IMR-90 (cell line): ENCODE measurements around the gene NOXO1. TPM values are rescaled to one million over a fixed set of nuclear protein-coding genes. Genes with fewer than 3 reads are reported as not detected.

Source experiments
- ATAC-seq: fragments of 200-7000 bp; cut with Tn5 transposase; 2 replicates; pipeline ENCODE4 v1.9.1; 2020; ENCODE audit warnings: low read depth, mild to moderate bottlenecking, moderate library complexity
- BruUV-seq: library from RNA; stranded (reverse); fragments of 400-500 nt; replicated peaks from 2 replicates; lab custom pipeline; 2021; lab: Mats Ljungman, UMichigan
- CTCF ChIA-PET: fragments of 300-600 bp; formaldehyde crosslinking; extraction: SDS; loops from one replicate; lab custom pipeline; 2021; ENCODE audit warnings: antibody characterized with exemption; lab: Yijun Ruan, JAX
- POLR2A ChIA-PET: fragments of 300-600 bp; sonication (Branson Sonifier 250); formaldehyde crosslinking; loops from one replicate; lab custom pipeline; 2022; ENCODE audit warnings: antibody characterized with exemption; ENCODE audit not compliant: unreplicated experiment; lab: Charles Lee
- DNase-seq: peaks from one replicate; pipeline ENCODE4 v3.0.0; 2013
- H2AFZ ChIP-seq: replicated peaks from 2 replicates; pipeline ENCODE3; 2013; ENCODE audit warnings: low read length, mild to moderate bottlenecking; ENCODE audit not compliant: poor library complexity
- H2AK5ac ChIP-seq: 2 replicates; pipeline ENCODE4 v1.6.1; 2013; ENCODE audit warnings: low read depth, low read length, inconsistent platforms
- H2AK9ac ChIP-seq: replicated peaks from 2 replicates; pipeline ENCODE3; 2013; ENCODE audit warnings: mild to moderate bottlenecking, low read depth, low read length, moderate library complexity; ENCODE audit not compliant: poor library complexity
- H2BK120ac ChIP-seq: 2 replicates; pipeline ENCODE4 v1.6.1; 2013; ENCODE audit warnings: low read depth, low read length, inconsistent platforms
- H2BK15ac ChIP-seq: 3 replicates; pipeline ENCODE4 v1.6.1; 2013; ENCODE audit warnings: low read depth, low read length, inconsistent platforms
- H2BK20ac ChIP-seq: 2 replicates; pipeline ENCODE4 v1.6.1; 2013; ENCODE audit warnings: low read depth, mild to moderate bottlenecking, inconsistent platforms, low read length, moderate library complexity
- H2BK5ac ChIP-seq: 2 replicates; pipeline ENCODE4 v1.6.1; 2013; ENCODE audit warnings: mild to moderate bottlenecking, low read depth, low read length, inconsistent platforms; ENCODE audit not compliant: poor library complexity, severe bottlenecking
- H3K14ac ChIP-seq: replicated peaks from 2 replicates; pipeline ENCODE4 v1.6.1; 2013; ENCODE audit warnings: low read depth, low read length, inconsistent platforms
- H3K18ac ChIP-seq: 2 replicates; pipeline ENCODE4 v1.6.1; 2013; ENCODE audit warnings: low read depth, low read length, control low read depth
- H3K23ac ChIP-seq: 2 replicates; pipeline ENCODE4 v1.6.1; 2013; ENCODE audit warnings: low read depth, low read length, inconsistent platforms
- H3K27ac ChIP-seq: 2 replicates; pipeline ENCODE4 v1.5.1; 2013; ENCODE audit warnings: mild to moderate bottlenecking, control low read depth, low read length; ENCODE audit not compliant: insufficient read depth
- H3K27me3 ChIP-seq: 2 replicates; pipeline ENCODE4 v1.6.1; 2013; ENCODE audit warnings: low read length; ENCODE audit not compliant: control insufficient read depth, insufficient read depth
- H3K36me3 ChIP-seq: 2 replicates; pipeline ENCODE4 v1.6.1; 2013; ENCODE audit warnings: low read length, mixed read lengths; ENCODE audit not compliant: control insufficient read depth, insufficient read depth
- H3K4ac ChIP-seq: 2 replicates; pipeline ENCODE4 v1.6.1; 2013; ENCODE audit warnings: low read depth, low read length, inconsistent platforms
- H3K4me1 ChIP-seq: 2 replicates; pipeline ENCODE4 v1.6.1; 2013; ENCODE audit warnings: low read length, mixed read lengths; ENCODE audit not compliant: control insufficient read depth, insufficient read depth
- H3K4me2 ChIP-seq: 2 replicates; pipeline ENCODE4 v1.6.1; 2013; ENCODE audit warnings: low read depth, mild to moderate bottlenecking, control low read depth, low read length, moderate library complexity
- H3K4me3 ChIP-seq: 2 replicates; pipeline ENCODE4 v1.5.1; 2013; ENCODE audit warnings: low read depth, mild to moderate bottlenecking, control low read depth, low read length, moderate library complexity; ENCODE audit not compliant: insufficient read depth
- H3K56ac ChIP-seq: 2 replicates; pipeline ENCODE4 v1.6.1; 2013; ENCODE audit warnings: low read length, inconsistent platforms; ENCODE audit not compliant: insufficient read depth; ENCODE audit errors: extremely low read depth
- H3K79me1 ChIP-seq, 2 experiments: 2 replicates each; pipeline ENCODE4 v1.6.1; 2013; ENCODE audit warnings: low read length in 2 of 2, inconsistent platforms in 1 of 2, low read depth in 1 of 2
- H3K9ac ChIP-seq: 2 replicates; pipeline ENCODE4 v1.6.1; 2013; ENCODE audit warnings: low read depth, low read length, control low read depth
- H3K9me1 ChIP-seq: 2 replicates; pipeline ENCODE4 v1.6.1; 2013; ENCODE audit warnings: low read length, inconsistent platforms; ENCODE audit not compliant: insufficient read depth
- H3K9me3 ChIP-seq: 2 replicates; pipeline ENCODE4 v1.6.1; 2013; ENCODE audit warnings: low read length; ENCODE audit not compliant: control insufficient read depth, insufficient read depth
- H4K20me1 ChIP-seq: 2 replicates; pipeline ENCODE4 v1.6.1; 2013; ENCODE audit warnings: low read length, inconsistent platforms; ENCODE audit not compliant: insufficient read depth
- H4K5ac ChIP-seq: 2 replicates; pipeline ENCODE4 v1.6.1; 2013; ENCODE audit warnings: mild to moderate bottlenecking, low read depth, low read length, control low read depth
- H4K8ac ChIP-seq, 2 experiments: 2 replicates each; pipeline ENCODE4 v1.6.1; 2013; ENCODE audit warnings: low read depth in 2 of 2, low read length in 2 of 2, control low read depth in 1 of 2, inconsistent platforms in 1 of 2
- H4K91ac ChIP-seq: 2 replicates; pipeline ENCODE4 v1.6.1; 2013; ENCODE audit warnings: low read depth, low read length, inconsistent platforms; ENCODE audit not compliant: insufficient read depth
- BHLHE40 ChIP-seq: fragments of 150-350 bp; IDR thresholded peaks from 2 replicates; pipeline ENCODE4 v1.6.1; 2016; ENCODE audit warnings: mild to moderate bottlenecking, low read depth, low read length
- CEBPB ChIP-seq: IDR thresholded peaks from 2 replicates; pipeline ENCODE4 v1.6.1; 2012; ENCODE audit warnings: low read depth, low read length, improper control_type of control experiment
- CHD1 ChIP-seq: IDR thresholded peaks from 2 replicates; pipeline ENCODE4 v1.6.1; 2012; ENCODE audit warnings: low read depth, low read length, improper control_type of control experiment
- MAFK ChIP-seq: IDR thresholded peaks from 2 replicates; pipeline ENCODE4 v1.6.1; 2012; ENCODE audit warnings: low read depth, low read length, improper control_type of control experiment
- MAZ ChIP-seq: IDR thresholded peaks from 2 replicates; pipeline ENCODE4 v1.6.1; 2012; ENCODE audit warnings: low read depth, mild to moderate bottlenecking, low read length, improper control_type of control experiment, moderate library complexity, borderline replicate concordance
- MXI1 ChIP-seq: IDR thresholded peaks from 2 replicates; pipeline ENCODE4 v1.6.1; 2012; ENCODE audit warnings: low read depth, mild to moderate bottlenecking, low read length, moderate library complexity, borderline replicate concordance
- NFE2L2 ChIP-seq: fragments of 150-350 bp; IDR thresholded peaks from 2 replicates; pipeline ENCODE4 v1.6.1; 2016; ENCODE audit warnings: low read depth, mild to moderate bottlenecking, low read length
- POLR2A ChIP-seq: IDR thresholded peaks from 2 replicates; pipeline ENCODE4 v1.6.1; 2012; ENCODE audit warnings: mild to moderate bottlenecking, low read depth, low read length
- RAD21 ChIP-seq: IDR thresholded peaks from 2 replicates; pipeline ENCODE4 v1.6.1; 2012; ENCODE audit warnings: low read length, improper control_type of control experiment
- RCOR1 ChIP-seq: IDR thresholded peaks from 2 replicates; pipeline ENCODE4 v1.6.1; 2012; ENCODE audit warnings: mild to moderate bottlenecking, low read length, improper control_type of control experiment; ENCODE audit not compliant: insufficient replicate concordance
- SMC3 ChIP-seq: fragments of 150-350 bp; IDR thresholded peaks from 2 replicates; pipeline ENCODE4 v1.6.1; 2016; ENCODE audit warnings: low read depth, mild to moderate bottlenecking, antibody characterized with exemption, low read length, moderate library complexity
- USF2 ChIP-seq: fragments of 150-350 bp; IDR thresholded peaks from 2 replicates; pipeline ENCODE4 v1.6.1; 2017; ENCODE audit warnings: mild to moderate bottlenecking, antibody characterized with exemption, low read length, low read depth
- WGBS, 2 experiments: methylation state at CpG; one replicate each; pipeline versions ENCODE4 v1.1.5 to v1.1.7; 2013; ENCODE audit warnings: missing lambda C conversion rate in 2 of 2; ENCODE audit not compliant: insufficient read length in 1 of 2; ENCODE audit errors: extremely low coverage in 2 of 2; 5-methylcytosine and 5-hydroxymethylcytosine counted together
- dilution Hi-C: fragments of 300-500 bp; cut with HindIII; formaldehyde crosslinking; loops from one replicate; pipeline ENCODE4 v1.14.3; 2018; ENCODE audit warnings: low sequenced_read_pairs; ENCODE audit not compliant: unreplicated experiment
- in situ Hi-C: fragments of 300-500 bp; cut with MboI; formaldehyde crosslinking; loops from 3 replicates; pipeline ENCODE4 v1.14.3; 2019; ENCODE audit warnings: low sequenced_read_pairs, inconsistent platforms, mixed read lengths
- intact Hi-C: fragments of 100-400 bp; cut with micrococcal nuclease; formaldehyde crosslinking; loops from 2 replicates; pipeline ENCODE4 v1.10.0; 2022
- polyA plus RNA-seq, 3 experiments: library from polyadenylated mRNA; depleted of rRNA; stranded (reverse); fragments of >200 nt; gene quantifications; 2 replicates each; pipeline ENCODE4 v1.2.3, GENCODE V29; 2012; ENCODE audit warnings: low replicate concordance in 1 of 3
- total RNA-seq: library from RNA; depleted of rRNA; stranded (reverse); fragments of >200 nt; gene quantifications from 2 replicates; pipeline ENCODE4 v1.2.3, GENCODE V29; 2012
- TF ChIP-seq, protein P1 (sequence below): fragments of 150-350 bp; IDR thresholded peaks from 2 replicates; pipeline ENCODE4 v1.6.1; 2016; ENCODE audit warnings: low read depth, mild to moderate bottlenecking, low read length, moderate library complexity, borderline replicate concordance

NOXO1 gene
- total and polyA plus RNA-seq, 2 of the 4 experiments (the other 2 are of a cell fraction) = 0.56 TPM; not detected in 1

DNA sequence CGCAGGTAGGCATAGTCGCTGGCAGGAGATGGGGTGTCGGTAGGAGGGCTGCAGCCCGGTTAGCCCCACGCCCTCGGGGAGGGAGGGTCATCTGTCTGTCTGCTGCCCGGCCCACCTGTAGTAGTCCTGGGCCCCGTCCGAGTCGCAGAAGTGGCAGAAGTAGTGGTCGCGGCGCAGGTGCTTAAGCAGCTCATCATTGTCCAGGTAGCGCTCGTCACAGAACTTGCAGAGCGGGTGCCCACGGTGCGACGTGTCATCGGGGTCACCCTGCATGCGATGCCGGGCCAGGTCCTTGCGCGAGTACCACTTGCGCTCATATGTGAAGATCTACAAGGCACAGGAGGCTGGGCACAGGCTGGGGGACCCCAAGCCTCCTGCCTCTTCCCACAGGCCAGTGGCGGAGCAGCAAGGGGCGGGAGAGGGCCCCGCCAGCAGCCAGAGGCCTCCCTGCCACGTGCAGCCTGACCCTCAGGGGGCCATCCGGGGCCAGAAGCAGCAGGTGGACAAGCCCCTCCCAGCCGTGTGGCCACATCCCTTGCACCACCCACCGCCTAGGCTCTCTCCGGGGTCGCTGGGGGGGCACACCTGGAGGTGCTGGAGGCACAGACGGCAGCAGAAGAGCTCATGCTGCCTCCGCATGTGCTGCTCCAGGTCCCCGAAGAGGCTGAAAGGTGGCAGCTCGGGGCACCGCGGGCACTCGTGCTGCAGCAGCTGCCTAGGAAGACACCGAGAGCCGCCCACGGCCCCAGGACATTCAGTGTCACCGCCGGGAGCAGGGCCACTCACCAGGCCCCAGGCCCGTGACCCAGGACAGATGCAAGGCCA is 21.3 kb upstream of the NOXO1 start:
- dilution Hi-C loops (no loop called here), intact Hi-C loops (loop anchor here (5.0 kb wide), 1 partner anchor 140 kb away; no protein-coding TSS in a partner anchor), in situ Hi-C loops (no loop called here)
- no peak overlapping the region for H3K27ac ChIP-seq
- no peak overlapping the region for H3K4me3 ChIP-seq
- no peaks in the 10 kb centered on the region for H3K27me3 ChIP-seq
- H4K5ac ChIP-seq = no peak overlapping the region
- no peak overlapping the region for H3K9ac ChIP-seq
- H4K20me1 ChIP-seq = peaks cover 70% of the 10 kb centered on the region
- BruUV-seq = no TSS peak
- peaks cover 10 to 76% of the 10 kb centered on the region in 2 experiments; a peak in 3 of 4 replicates for H3K79me1 ChIP-seq
- H3K36me3 ChIP-seq = peaks cover 57% of the 10 kb centered on the region
- H3K9me1 ChIP-seq = peaks cover 6% of the 10 kb centered on the region; the same call in 1 of the 2 replicates
- no peak overlapping the region for H2BK120ac ChIP-seq
- no peak overlapping the region for H3K56ac ChIP-seq
- no peak overlapping the region for H3K18ac ChIP-seq
- H3K9me3 ChIP-seq = no peaks in the 10 kb centered on the region
- ChIA-PET POLR2A (no interaction called here), CTCF (interaction anchor here (0.9 to 1.7 kb wide), 2 partner anchors 11 to 12 kb away, joined by 3 to 8 read pairs; no protein-coding TSS in a partner anchor)
- H3K4me2 ChIP-seq = no peak overlapping the region
- no peak overlapping the region for H2AK9ac ChIP-seq
- DNase-seq = no peak
- H3K23ac ChIP-seq = no peak overlapping the region
- H2BK5ac ChIP-seq = no peak overlapping the region
- no peak overlapping the region for H3K14ac ChIP-seq
- H2BK15ac ChIP-seq = no peak overlapping the region
- H3K4me1 ChIP-seq = peaks cover 21% of the 10 kb centered on the region
- H4K8ac ChIP-seq = no peak overlapping the region
- no peak overlapping the region for H3K4ac ChIP-seq
- no peak for TF ChIP-seq USF2
- TF ChIP-seq NFE2L2 = no peak
- TF ChIP-seq MAZ = no peak
- no peak for TF ChIP-seq RCOR1
- TF ChIP-seq RAD21 = no peak
- TF ChIP-seq MAFK = no peak
- TF ChIP-seq SMC3 = no peak
- no peak for TF ChIP-seq MXI1
- no peak for TF ChIP-seq BHLHE40
- TF ChIP-seq POLR2A = no peak
- TF ChIP-seq CEBPB = no peak
- TF ChIP-seq CHD1 = no peak
- TF ChIP-seq, protein P1, sequence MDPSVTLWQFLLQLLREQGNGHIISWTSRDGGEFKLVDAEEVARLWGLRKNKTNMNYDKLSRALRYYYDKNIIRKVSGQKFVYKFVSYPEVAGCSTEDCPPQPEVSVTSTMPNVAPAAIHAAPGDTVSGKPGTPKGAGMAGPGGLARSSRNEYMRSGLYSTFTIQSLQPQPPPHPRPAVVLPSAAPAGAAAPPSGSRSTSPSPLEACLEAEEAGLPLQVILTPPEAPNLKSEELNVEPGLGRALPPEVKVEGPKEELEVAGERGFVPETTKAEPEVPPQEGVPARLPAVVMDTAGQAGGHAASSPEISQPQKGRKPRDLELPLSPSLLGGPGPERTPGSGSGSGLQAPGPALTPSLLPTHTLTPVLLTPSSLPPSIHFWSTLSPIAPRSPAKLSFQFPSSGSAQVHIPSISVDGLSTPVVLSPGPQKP = no peak
- no peak overlapping the region for H2BK20ac ChIP-seq
- 97% methylated on average over 30 of the region's 47 CpGs; no CpG with 5 or more reads in 1 of the 2 experiments for WGBS, 2 experiments
- no peak for ATAC-seq
- H2AK5ac ChIP-seq = no peak overlapping the region
- no peak overlapping the region for H2AFZ ChIP-seq
- no peak overlapping the region for H4K91ac ChIP-seq
